ENCODE data around the gene C1QL3. TPM values are rescaled to one million over a fixed set of nuclear protein-coding genes. Genes with fewer than 3 reads are reported as not detected.

C1QL3 gene
- total RNA-seq, 1 donor from 2014 or later: 0.35 TPM

- DNase-seq (ENCODE audit: extremely low read depth, low read depth, low spot score): no peak
These were observed 23.8 kb downstream of the C1QL3 start for GRCh38 chr10:16497911-16498310.

DNA sequence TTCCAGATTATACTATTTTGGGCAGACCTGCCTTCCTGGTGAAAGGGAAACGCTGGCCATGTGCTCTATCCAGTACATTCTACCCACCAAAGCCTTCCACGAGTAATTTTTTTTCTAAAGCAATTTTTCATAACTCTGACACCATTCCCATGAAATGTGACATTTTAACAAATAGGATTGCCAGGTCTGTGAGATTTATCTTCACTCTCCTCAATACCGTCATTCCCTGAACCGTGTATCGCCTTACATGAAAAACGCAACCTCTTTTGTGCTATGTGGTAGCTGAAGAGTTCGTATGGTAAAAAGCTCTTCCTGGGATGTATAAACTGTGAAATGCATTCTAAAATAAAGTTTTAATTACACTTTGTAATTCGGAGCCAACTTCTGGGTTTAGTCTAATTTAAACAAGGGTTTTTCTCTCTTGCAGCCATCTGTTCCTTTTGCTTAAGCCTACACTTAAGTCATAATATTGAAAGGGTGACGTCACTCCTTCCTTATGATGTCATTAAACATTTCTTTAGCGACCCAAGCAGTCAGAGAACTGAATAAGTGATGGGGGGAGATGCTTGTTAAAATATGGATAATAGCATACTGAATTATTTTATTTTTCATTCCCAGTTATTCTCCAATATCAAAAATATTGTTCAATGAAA lies 27.7 kb downstream of the C1QL3 start:
- DNase-seq (ENCODE audit: extremely low read depth, low read depth, low spot score): no peak

- no peak for DNase-seq (ENCODE audit: extremely low read depth, low read depth, low spot score)
These were observed 29.7 kb downstream of the C1QL3 start for GRCh38 chr10:16491933-16492332.

DNA sequence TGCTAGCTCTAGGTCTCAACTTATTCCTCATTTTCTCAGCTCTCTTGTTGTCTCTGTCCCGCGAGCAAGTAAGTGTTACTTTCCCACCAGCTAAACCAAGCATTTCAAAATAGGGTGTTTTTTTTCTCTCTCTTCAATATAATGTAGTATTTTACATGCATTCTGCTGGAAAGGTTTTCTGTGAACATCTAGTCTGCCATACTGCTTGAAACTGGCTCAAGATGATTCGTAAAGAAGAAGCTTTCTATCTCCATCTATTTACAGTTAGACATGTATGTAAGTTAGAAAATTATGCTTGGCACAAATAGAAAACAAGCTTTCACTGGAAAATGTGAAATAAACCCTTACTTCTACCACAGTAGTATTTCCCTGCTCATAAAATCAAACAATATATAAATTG lies 31.2 kb downstream of the C1QL3 start:
- no peak for DNase-seq (ENCODE audit: extremely low read depth, low read depth, low spot score)

DNA sequence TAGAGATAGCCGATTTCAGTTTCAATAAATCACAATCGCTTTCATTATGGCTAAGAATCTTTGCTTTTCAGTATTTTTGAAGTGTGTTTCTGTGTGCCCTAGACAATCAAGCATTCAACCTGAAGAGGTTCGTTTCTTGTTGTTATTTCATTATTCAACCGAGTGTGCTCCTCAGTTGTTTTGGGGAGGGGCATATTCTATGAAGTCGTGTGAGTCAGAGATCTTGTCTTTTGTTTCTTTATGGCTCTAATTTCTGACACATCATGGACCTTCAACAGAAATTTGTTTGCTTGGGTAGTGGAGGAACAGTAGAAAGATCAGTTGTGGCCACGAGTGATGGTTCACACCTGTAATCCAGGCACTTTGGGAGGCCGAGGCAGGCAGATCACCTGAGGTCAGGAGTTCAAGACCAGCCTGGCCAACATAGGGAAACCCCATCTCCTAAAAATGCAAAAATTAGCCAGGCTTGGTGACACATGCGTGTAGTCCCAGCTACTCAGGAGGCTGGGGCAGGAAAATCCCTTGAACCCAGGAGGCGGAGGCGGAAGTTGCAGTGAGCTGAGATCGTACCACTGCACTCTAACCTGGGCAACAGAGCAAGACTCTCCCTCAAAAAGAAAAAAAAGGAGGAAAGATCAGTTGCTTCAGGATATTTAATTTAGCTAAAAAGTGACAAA lies 38.3 kb downstream of the C1QL3 start:
- no peak for DNase-seq (ENCODE audit: extremely low read depth, low read depth, low spot score)

- DNase-seq (ENCODE audit: extremely low read depth, low read depth, low spot score): no peak
These were observed 40.5 kb downstream of the C1QL3 start for GRCh38 chr10:16481052-16481728.

DNA sequence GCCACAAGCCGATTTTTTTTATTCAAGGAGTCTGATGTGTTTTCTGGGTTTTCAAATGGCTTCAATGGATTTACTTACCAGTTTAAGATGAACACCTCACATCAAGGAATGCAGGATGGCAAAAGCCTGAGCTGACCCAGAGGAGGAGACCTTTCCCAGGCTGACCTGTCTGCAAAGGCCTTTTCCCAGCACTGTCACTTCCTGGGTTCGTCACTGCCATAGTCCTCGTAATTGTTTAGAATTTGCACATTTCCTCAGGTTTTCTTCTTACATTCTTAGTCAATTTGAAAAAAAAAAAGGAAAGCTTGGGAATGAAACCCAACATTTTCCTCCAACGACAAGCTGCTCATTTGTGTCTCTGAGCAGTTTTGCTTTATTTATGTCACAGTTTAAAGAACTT lies 42.9 kb downstream of the C1QL3 start:
- peak; percentile 3 for DNase-seq (ENCODE audit: extremely low read depth, low read depth, low spot score)

GRCh38 chr10:16477757-16478156 lies 43.9 kb downstream of the C1QL3 start:
- DNase-seq (ENCODE audit: extremely low read depth, low read depth, low spot score): no peak

- DNase-seq (ENCODE audit: extremely low read depth, low read depth, low spot score): no peak
These were observed 48.9 kb downstream of the C1QL3 start for GRCh38 chr10:16472828-16473227.

- DNase-seq (ENCODE audit: extremely low read depth, low read depth, low spot score): no peak
These were observed 50.9 kb downstream of the C1QL3 start for GRCh38 chr10:16470747-16471146.

- DNase-seq (ENCODE audit: extremely low read depth, low read depth, low spot score): no peak
These were observed 55.7 kb downstream of the C1QL3 start for GRCh38 chr10:16466001-16466400.

Other genes with a start within 250 kb of the C1QL3 start
- 2.3 and 3.4 TPM in 2 replicates for gene PTER, start 84.9 kb downstream of the C1QL3 start, total RNA-seq